Upper lobe of left lung (tissue), 6 donors: ENCODE measurements around the gene DLGAP1. TPM values are rescaled to one million over a fixed set of nuclear protein-coding genes. Genes with fewer than 3 reads are reported as not detected.

Source experiments
- ATAC-seq, 2 donors: fragments of 200-7000 bp; cut with Tn5 transposase; one replicate each; pipeline ENCODE4 v1.9.1; 2022; ENCODE audit warnings: mild to moderate bottlenecking in 2 of 2, moderate library complexity in 2 of 2; ENCODE audit not compliant: low FRiP score in 2 of 2
- DNase-seq, 2 donors: peaks; one replicate each; pipeline ENCODE4 v3.0.0-alpha.2; 2019 to 2020
- H3K27ac ChIP-seq, 4 donors: fragments of 200-600 bp; sonication (generic); one replicate each; pipeline ENCODE4 v1.5.1; 2016 to 2019
- H3K27me3 ChIP-seq, 4 donors: fragments of 200-600 bp; sonication (generic); one replicate each; pipeline ENCODE4 v1.5.1; 2017 to 2019
- H3K36me3 ChIP-seq, 4 donors: fragments of 200-600 bp; sonication (generic); one replicate each; pipeline ENCODE4 v1.5.1; 2016 to 2019
- H3K4me1 ChIP-seq, 4 donors: fragments of 200-600 bp; sonication (generic); one replicate each; pipeline ENCODE4 v1.5.1; 2018 to 2019
- H3K4me3 ChIP-seq, 4 donors: fragments of 200-600 bp; sonication (generic); one replicate each; pipeline ENCODE4 v1.5.1; 2017 to 2019; ENCODE audit warnings: mild to moderate bottlenecking in 2 of 4, moderate library complexity in 1 of 4
- H3K9me3 ChIP-seq, 4 donors: fragments of 200-600 bp; sonication (generic); one replicate each; pipeline ENCODE4 v1.5.1; 2018 to 2019
- CTCF ChIP-seq, 6 experiments: fragments of 450-650 bp in 4 of 6; fragments of 200-600 bp in 2 of 6; sonication (generic) in 2 of 6; IDR thresholded peaks; one replicate each; pipeline ENCODE4 v1.5.1; 2016 to 2019; ENCODE audit warnings: antibody characterized with exemption in 6 of 6
- EP300 ChIP-seq, 4 donors: sonication (generic); formaldehyde crosslinking; IDR thresholded peaks; one replicate each; pipeline ENCODE4 v1.5.1; 2017; ENCODE audit warnings: antibody characterized with exemption in 4 of 4, control low read depth in 2 of 4
- POLR2A ChIP-seq, 4 donors: fragments of 450-650 bp; IDR thresholded peaks; one replicate each; pipeline ENCODE4 v1.5.1; 2016 to 2017; ENCODE audit warnings: antibody characterized with exemption in 4 of 4, mild to moderate bottlenecking in 2 of 4
- POLR2AphosphoS5 ChIP-seq, 2 donors: sonication (generic); formaldehyde crosslinking; IDR thresholded peaks; one replicate each; pipeline ENCODE4 v1.5.1; 2017; ENCODE audit warnings: antibody characterized with exemption in 2 of 2
- WGBS, 2 donors: methylation state at CpG; one replicate each; pipeline ENCODE4 v1.1.5; 2017 to 2018; 5-methylcytosine and 5-hydroxymethylcytosine counted together
- total RNA-seq, 6 donors: library from RNA; depleted of rRNA in 4 of 6; stranded (reverse); fragments of >200 nt in 4 of 6; gene quantifications; one replicate each; pipeline versions ENCODE4 v1.1.0 to v1.2.1, GENCODE V29; 2016 to 2021
- donor health status: DM: no; HTN: no; CAD: no; lungs with moderate emphysema.
- donor health status: DM: no; HTN: yes; CAD: no; lungs with severe emphysema.

The DLGAP1 gene
- total RNA-seq, 6 donors from 2014 or later, result 2.1 to 4.6 (median 3.6) TPM

- ATAC-seq (no peak), DNase-seq (no peak)
- Histone ChIP-seq H3K36me3 (no peaks in the 10 kb centered on the region), H3K27me3 (no peaks in the 10 kb centered on the region), H3K27ac (no peak overlapping the region), H3K4me3 (no peak overlapping the region), H3K4me1 (no peaks in the 10 kb centered on the region), H3K9me3 (no peaks in the 10 kb centered on the region)
- TF ChIP-seq POLR2A (IDR thresholded peaks at IDR 0.05), result no peak
- TF ChIP-seq EP300 (IDR thresholded peaks at IDR 0.05), result no peak
- TF ChIP-seq CTCF (IDR thresholded peaks at IDR 0.05), result no peak
- no peak for TF ChIP-seq POLR2AphosphoS5 (IDR thresholded peaks at IDR 0.05)
Measured at GRCh38 chr18:4412286-4412685, 42.8 kb downstream of the DLGAP1 start.

GRCh38 chr18:4406856-4407255, 48.3 kb downstream of the DLGAP1 start:
- ATAC-seq (no peak), DNase-seq (no peak)
- no peaks in the 10 kb centered on the region for H3K36me3 ChIP-seq
- no peaks in the 10 kb centered on the region for H3K27me3 ChIP-seq
- H3K4me1 ChIP-seq, result no peaks in the 10 kb centered on the region
- H3K4me3 ChIP-seq, result no peak overlapping the region
- TF ChIP-seq CTCF (IDR thresholded peaks at IDR 0.05) (no peak), POLR2AphosphoS5 (IDR thresholded peaks at IDR 0.05) (no peak), POLR2A (IDR thresholded peaks at IDR 0.05) (no peak), EP300 (IDR thresholded peaks at IDR 0.05) (no peak)
- H3K9me3 ChIP-seq, result no peaks in the 10 kb centered on the region
- H3K27ac ChIP-seq, result no peak overlapping the region
- 81 to 87% methylated on average over 1 of the region's 1 CpG for WGBS, 2 donors

DNA sequence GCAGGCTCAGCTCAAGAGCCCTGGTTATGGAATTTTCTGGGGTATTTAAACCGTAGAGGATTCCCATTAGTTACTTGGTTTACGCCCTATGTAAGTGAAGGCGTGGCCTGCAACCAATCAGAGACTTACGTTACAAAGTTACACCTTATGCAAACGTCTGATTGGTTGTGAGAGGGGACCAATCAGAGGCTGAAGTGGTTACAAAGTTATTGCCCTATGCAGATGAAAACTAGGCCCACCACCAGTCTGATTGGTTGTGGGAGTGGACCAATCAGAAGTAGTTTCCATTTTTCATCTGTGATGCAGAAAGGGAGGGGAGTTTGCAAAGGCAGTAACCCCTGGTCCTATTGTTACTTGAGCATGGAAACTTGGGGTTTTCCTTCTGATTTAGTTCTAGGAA, 49.1 kb downstream of the DLGAP1 start:
- Histone ChIP-seq H3K27me3 (no peaks in the 10 kb centered on the region), H3K9me3 (no peaks in the 10 kb centered on the region), H3K4me1 (no peaks in the 10 kb centered on the region), H3K27ac (no peak overlapping the region), H3K36me3 (no peaks in the 10 kb centered on the region), H3K4me3 (no peak overlapping the region)
- WGBS, 2 donors, result 86 to 88% methylated on average over 5 of the region's 5 CpGs
- DNase-seq (no peak), ATAC-seq (no peak)
- TF ChIP-seq POLR2AphosphoS5 (IDR thresholded peaks at IDR 0.05) (no peak), EP300 (IDR thresholded peaks at IDR 0.05) (no peak)

- DNase-seq, result no peak
- no peaks in the 10 kb centered on the region for H3K36me3 ChIP-seq
- no peaks in the 10 kb centered on the region for H3K27me3 ChIP-seq
- TF ChIP-seq EP300 (IDR thresholded peaks at IDR 0.05), result no peak
- TF ChIP-seq POLR2AphosphoS5 (IDR thresholded peaks at IDR 0.05), result no peak
- no peak for TF ChIP-seq CTCF (IDR thresholded peaks at IDR 0.05)
- no peak for TF ChIP-seq POLR2A (IDR thresholded peaks at IDR 0.05)
- no peak overlapping the region for H3K4me3 ChIP-seq
- H3K27ac ChIP-seq, result no peak overlapping the region
- ATAC-seq, result no peak
- WGBS, 2 donors, result 47 to 70% methylated on average over 1 of the region's 1 CpG
- no peaks in the 10 kb centered on the region for H3K4me1 ChIP-seq
- H3K9me3 ChIP-seq, result no peaks in the 10 kb centered on the region
Measured at GRCh38 chr18:4403836-4404235, 51.3 kb downstream of the DLGAP1 start.

DNA sequence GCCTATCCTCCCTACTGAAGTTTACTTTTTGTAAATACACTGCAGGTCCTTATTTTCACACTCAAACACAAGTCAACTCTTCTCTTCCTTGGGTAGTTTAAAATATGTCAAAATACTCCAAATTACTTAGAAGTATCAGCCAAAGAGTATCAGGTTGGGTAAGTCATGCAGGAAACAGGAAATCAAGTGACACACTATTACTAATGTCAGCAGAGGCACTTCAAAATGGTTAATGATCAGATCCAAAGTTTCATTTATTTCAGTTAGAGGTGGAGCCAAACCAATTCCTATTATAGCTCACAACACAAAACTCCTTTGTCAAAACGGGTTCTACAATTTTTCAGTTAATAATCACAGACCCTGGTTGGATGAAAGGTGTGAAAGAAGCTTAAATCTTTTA, 54.2 kb downstream of the DLGAP1 start:
- no peaks in the 10 kb centered on the region for H3K36me3 ChIP-seq
- H3K4me1 ChIP-seq, result no peaks in the 10 kb centered on the region
- no peaks in the 10 kb centered on the region for H3K27me3 ChIP-seq
- 13 to 23% methylated on average over 1 of the region's 1 CpG for WGBS, 2 donors
- DNase-seq (no peak), ATAC-seq (no peak)
- TF ChIP-seq CTCF (IDR thresholded peaks at IDR 0.05) (no peak), POLR2AphosphoS5 (IDR thresholded peaks at IDR 0.05) (no peak), EP300 (IDR thresholded peaks at IDR 0.05) (no peak), POLR2A (IDR thresholded peaks at IDR 0.05) (no peak)
- H3K4me3 ChIP-seq, result no peak overlapping the region
- H3K27ac ChIP-seq, result no peak overlapping the region
- no peaks in the 10 kb centered on the region for H3K9me3 ChIP-seq
